ENCODE results near the gene CNTNAP2. TPM values are rescaled to one million over a fixed set of nuclear protein-coding genes. Genes with fewer than 3 reads are reported as not detected.

CNTNAP2 gene
- total and polyA plus RNA-seq, 2 of the 4 experiments (the other 2 are of a cell fraction) = not detected

DNA sequence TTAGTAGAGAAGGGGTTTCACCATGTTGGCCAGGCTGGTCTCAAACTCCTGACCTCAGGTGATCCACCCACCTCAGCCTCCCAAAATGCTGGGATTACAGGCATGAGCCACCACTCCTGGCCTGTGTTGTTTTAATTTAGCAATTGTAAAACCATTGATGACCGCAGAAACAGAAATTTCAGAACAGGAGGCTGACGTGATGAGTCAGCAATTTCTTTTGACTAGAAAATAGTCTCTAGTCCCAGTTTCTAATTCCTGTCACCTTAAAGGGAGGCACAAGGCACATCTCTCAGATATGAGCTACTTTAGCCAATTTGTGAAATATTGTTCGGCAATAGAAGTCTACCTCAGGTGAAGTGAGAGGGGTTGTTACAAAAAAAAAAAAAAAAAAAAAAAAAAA lies 2033.1 kb downstream of the CNTNAP2 start:
- H4K20me1 ChIP-seq (ENCODE audit: insufficient read depth, low read length) = no peaks in the 10 kb centered on the region
- WGBS, 2 experiments (ENCODE audit: extremely low coverage in 2 of 2, insufficient read length in 1 of 2) = no CpG with 5 or more reads among the region's 3 CpGs

More for the DNA sequence above, 2033.1 kb downstream of the CNTNAP2 start:
- Histone ChIP-seq H3K18ac (ENCODE audit: low read depth, low read length) (no peak overlapping the region), H4K8ac (ENCODE audit: low read depth in 2 of 2, low read length in 2 of 2) (no peak overlapping the region), H4K91ac (ENCODE audit: insufficient read depth, low read depth, low read length) (no peak overlapping the region), H2BK5ac (ENCODE audit: low read depth, low read length, poor library complexity, severe bottlenecking) (no peak overlapping the region), H2BK15ac (ENCODE audit: low read depth, low read length) (no peak overlapping the region), H3K36me3 (ENCODE audit: control insufficient read depth, insufficient read depth, low read length) (no peaks in the 10 kb centered on the region), H3K56ac (ENCODE audit: extremely low read depth, insufficient read depth, low read length) (no peak overlapping the region), H3K4ac (ENCODE audit: low read depth, low read length) (no peak overlapping the region), H3K79me1 (ENCODE audit: low read depth in 1 of 2, low read length in 2 of 2) (no peaks in the 10 kb centered on the region), H2BK120ac (ENCODE audit: low read depth, low read length) (no peak overlapping the region), H3K9ac (ENCODE audit: low read depth, low read length) (no peak overlapping the region), H4K5ac (ENCODE audit: low read depth, low read length) (no peak overlapping the region), H2BK20ac (ENCODE audit: low read depth, low read length) (no peak overlapping the region), H2AK9ac (replicated peaks; ENCODE audit: low read depth, low read length, poor library complexity) (no peak overlapping the region), H3K27me3 (ENCODE audit: control insufficient read depth, insufficient read depth, low read length) (no peaks in the 10 kb centered on the region), H3K23ac (ENCODE audit: low read depth, low read length) (no peak overlapping the region), H3K4me2 (ENCODE audit: low read depth, low read length) (no peak overlapping the region), H3K9me1 (ENCODE audit: insufficient read depth, low read length) (no peaks in the 10 kb centered on the region), H3K27ac (ENCODE audit: insufficient read depth, low read length) (no peak overlapping the region), H3K4me3 (ENCODE audit: insufficient read depth, low read depth, low read length) (no peak overlapping the region), H3K4me1 (ENCODE audit: control insufficient read depth, insufficient read depth, low read length) (no peaks in the 10 kb centered on the region), H3K9me3 (ENCODE audit: control insufficient read depth, insufficient read depth, low read length) (peaks cover 16% of the 10 kb centered on the region), H2AK5ac (ENCODE audit: low read depth, low read length) (no peak overlapping the region), H2AFZ (replicated peaks; ENCODE audit: low read length, poor library complexity) (no peak overlapping the region), H3K14ac (replicated peaks; ENCODE audit: low read depth, low read length) (no peak overlapping the region)
- dilution Hi-C loops (cut with HindIII; ENCODE audit: low sequenced_read_pairs, unreplicated experiment) = no loop called here
- intact Hi-C loops (cut with micrococcal nuclease) = loop anchor here (10.0 kb wide), 1 partner anchor 905 kb away; no protein-coding TSS in a partner anchor
- in situ Hi-C loops (cut with MboI; ENCODE audit: low sequenced_read_pairs) = no loop called here
- no TSS peak for BruUV-seq (replicated peaks)
- TF ChIP-seq MAFK (IDR thresholded peaks at IDR 0.05; ENCODE audit: low read depth, low read length) = peak; percentile 96
- TF ChIP-seq, protein P1, sequence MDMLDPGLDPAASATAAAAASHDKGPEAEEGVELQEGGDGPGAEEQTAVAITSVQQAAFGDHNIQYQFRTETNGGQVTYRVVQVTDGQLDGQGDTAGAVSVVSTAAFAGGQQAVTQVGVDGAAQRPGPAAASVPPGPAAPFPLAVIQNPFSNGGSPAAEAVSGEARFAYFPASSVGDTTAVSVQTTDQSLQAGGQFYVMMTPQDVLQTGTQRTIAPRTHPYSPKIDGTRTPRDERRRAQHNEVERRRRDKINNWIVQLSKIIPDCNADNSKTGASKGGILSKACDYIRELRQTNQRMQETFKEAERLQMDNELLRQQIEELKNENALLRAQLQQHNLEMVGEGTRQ (IDR thresholded peaks at IDR 0.05; ENCODE audit: low read depth, low read length) = no peak
- TF ChIP-seq, protein P2, sequence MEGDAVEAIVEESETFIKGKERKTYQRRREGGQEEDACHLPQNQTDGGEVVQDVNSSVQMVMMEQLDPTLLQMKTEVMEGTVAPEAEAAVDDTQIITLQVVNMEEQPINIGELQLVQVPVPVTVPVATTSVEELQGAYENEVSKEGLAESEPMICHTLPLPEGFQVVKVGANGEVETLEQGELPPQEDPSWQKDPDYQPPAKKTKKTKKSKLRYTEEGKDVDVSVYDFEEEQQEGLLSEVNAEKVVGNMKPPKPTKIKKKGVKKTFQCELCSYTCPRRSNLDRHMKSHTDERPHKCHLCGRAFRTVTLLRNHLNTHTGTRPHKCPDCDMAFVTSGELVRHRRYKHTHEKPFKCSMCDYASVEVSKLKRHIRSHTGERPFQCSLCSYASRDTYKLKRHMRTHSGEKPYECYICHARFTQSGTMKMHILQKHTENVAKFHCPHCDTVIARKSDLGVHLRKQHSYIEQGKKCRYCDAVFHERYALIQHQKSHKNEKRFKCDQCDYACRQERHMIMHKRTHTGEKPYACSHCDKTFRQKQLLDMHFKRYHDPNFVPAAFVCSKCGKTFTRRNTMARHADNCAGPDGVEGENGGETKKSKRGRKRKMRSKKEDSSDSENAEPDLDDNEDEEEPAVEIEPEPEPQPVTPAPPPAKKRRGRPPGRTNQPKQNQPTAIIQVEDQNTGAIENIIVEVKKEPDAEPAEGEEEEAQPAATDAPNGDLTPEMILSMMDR (conservative IDR thresholded peaks at IDR 0.05; ENCODE audit: low read depth, low read length) = no peak
- TF ChIP-seq MAZ (IDR thresholded peaks at IDR 0.05; ENCODE audit: borderline replicate concordance, low read depth, low read length) = no peak
- TF ChIP-seq BHLHE40 (IDR thresholded peaks at IDR 0.05; ENCODE audit: low read depth, low read length) = no peak
- TF ChIP-seq NFE2L2 (IDR thresholded peaks at IDR 0.05; ENCODE audit: low read depth, low read length) = peak; percentile 44; the same call in 1 of the 2 replicates
- ATAC-seq (ENCODE audit: low read depth) = no peak
- ChIA-PET CTCF (interaction anchor here (0.6 kb wide), 1 partner anchor 12 kb away, joined by 3 read pairs; no protein-coding TSS in a partner anchor), POLR2A (ENCODE audit: unreplicated experiment) (no interaction called here)
- DNase-seq = no peak
